ENCODE results near the gene HS3ST3A1. TPM values are rescaled to one million over a fixed set of nuclear protein-coding genes. Genes with fewer than 3 reads are reported as not detected.

HS3ST3A1 gene
- total and polyA plus RNA-seq, 4 donors: 0.40 to 6.5 (median 2.5) TPM

DNA sequence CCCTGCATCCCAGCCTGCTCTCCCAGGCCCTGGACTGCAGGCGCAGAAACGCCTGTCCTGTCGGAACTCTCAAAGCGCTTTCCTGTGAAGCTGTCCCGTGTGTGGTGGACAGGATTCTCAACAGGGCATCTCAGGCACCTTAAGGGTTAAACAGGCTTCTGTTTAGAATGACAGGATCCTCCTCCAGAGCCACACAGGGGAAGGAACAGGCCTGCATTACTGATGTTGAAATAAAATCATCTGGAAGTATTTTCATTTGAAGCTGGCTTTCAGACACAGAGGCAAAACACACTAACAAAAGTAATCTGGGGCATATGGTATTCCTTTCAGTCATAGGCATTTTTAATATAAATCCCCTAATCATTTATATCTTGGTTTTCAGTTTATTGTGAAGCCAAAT, 7.4 kb downstream of the HS3ST3A1 start:
- no peak for TF ChIP-seq EGR1 (IDR thresholded peaks at IDR 0.05; ENCODE audit: low read depth in 2 of 2)
- TF ChIP-seq, protein P1, sequence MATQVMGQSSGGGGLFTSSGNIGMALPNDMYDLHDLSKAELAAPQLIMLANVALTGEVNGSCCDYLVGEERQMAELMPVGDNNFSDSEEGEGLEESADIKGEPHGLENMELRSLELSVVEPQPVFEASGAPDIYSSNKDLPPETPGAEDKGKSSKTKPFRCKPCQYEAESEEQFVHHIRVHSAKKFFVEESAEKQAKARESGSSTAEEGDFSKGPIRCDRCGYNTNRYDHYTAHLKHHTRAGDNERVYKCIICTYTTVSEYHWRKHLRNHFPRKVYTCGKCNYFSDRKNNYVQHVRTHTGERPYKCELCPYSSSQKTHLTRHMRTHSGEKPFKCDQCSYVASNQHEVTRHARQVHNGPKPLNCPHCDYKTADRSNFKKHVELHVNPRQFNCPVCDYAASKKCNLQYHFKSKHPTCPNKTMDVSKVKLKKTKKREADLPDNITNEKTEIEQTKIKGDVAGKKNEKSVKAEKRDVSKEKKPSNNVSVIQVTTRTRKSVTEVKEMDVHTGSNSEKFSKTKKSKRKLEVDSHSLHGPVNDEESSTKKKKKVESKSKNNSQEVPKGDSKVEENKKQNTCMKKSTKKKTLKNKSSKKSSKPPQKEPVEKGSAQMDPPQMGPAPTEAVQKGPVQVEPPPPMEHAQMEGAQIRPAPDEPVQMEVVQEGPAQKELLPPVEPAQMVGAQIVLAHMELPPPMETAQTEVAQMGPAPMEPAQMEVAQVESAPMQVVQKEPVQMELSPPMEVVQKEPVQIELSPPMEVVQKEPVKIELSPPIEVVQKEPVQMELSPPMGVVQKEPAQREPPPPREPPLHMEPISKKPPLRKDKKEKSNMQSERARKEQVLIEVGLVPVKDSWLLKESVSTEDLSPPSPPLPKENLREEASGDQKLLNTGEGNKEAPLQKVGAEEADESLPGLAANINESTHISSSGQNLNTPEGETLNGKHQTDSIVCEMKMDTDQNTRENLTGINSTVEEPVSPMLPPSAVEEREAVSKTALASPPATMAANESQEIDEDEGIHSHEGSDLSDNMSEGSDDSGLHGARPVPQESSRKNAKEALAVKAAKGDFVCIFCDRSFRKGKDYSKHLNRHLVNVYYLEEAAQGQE (IDR thresholded peaks at IDR 0.05): no peak
- TF ChIP-seq FOXA2 (IDR thresholded peaks at IDR 0.05): no peak
- TF ChIP-seq NR2F2 (IDR thresholded peaks at IDR 0.05): no peak
- no peak for TF ChIP-seq HNF4A (conservative IDR thresholded peaks at IDR 0.05)
- no peak for TF ChIP-seq JUND (IDR thresholded peaks at IDR 0.05)
- TF ChIP-seq HNF4G (IDR thresholded peaks at IDR 0.05): no peak
- TF ChIP-seq GABPA (IDR thresholded peaks at IDR 0.05 in 1 of 2, conservative IDR thresholded peaks at IDR 0.05 in 1 of 2): no peak
- TF ChIP-seq RXRA (IDR thresholded peaks at IDR 0.05): no peak
- TF ChIP-seq, protein P2, sequence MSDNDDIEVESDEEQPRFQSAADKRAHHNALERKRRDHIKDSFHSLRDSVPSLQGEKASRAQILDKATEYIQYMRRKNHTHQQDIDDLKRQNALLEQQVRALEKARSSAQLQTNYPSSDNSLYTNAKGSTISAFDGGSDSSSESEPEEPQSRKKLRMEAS (IDR thresholded peaks at IDR 0.05): no peak
- TF ChIP-seq, protein P3, sequence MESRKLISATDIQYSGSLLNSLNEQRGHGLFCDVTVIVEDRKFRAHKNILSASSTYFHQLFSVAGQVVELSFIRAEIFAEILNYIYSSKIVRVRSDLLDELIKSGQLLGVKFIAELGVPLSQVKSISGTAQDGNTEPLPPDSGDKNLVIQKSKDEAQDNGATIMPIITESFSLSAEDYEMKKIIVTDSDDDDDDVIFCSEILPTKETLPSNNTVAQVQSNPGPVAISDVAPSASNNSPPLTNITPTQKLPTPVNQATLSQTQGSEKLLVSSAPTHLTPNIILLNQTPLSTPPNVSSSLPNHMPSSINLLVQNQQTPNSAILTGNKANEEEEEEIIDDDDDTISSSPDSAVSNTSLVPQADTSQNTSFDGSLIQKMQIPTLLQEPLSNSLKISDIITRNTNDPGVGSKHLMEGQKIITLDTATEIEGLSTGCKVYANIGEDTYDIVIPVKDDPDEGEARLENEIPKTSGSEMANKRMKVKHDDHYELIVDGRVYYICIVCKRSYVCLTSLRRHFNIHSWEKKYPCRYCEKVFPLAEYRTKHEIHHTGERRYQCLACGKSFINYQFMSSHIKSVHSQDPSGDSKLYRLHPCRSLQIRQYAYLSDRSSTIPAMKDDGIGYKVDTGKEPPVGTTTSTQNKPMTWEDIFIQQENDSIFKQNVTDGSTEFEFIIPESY (IDR thresholded peaks at IDR 0.05): no peak
- no peak for TF ChIP-seq TAF1 (conservative IDR thresholded peaks at IDR 0.05)
- TF ChIP-seq RAD21 (IDR thresholded peaks at IDR 0.05): no peak
- no peak for TF ChIP-seq SP1 (IDR thresholded peaks at IDR 0.05)

DNA sequence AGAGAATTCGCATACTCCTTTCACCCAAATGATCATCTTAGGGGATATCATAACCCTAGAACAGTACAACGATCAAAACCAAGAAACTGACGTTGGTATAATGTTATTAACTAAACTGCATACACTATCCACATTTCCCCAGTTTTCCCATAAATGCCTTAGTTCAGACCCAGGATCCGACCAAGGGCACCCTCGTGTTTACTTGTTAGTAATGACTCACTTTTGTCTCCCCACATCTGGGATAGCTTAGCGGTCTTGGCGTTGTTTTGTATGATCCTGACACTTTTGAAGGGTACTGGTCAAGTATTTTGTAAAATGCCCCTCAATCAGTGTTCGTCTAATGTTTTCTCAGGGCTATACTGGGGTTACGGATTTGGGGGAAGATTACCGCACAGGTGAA, 8.0 kb downstream of the HS3ST3A1 start:
- no peak overlapping the region for H3K27ac ChIP-seq (ENCODE audit: low read depth in 1 of 2, low read length in 2 of 2)
- no peaks in the 10 kb centered on the region for H3K9me3 ChIP-seq (ENCODE audit: control insufficient read depth in 4 of 4, low read length in 3 of 4)
- DNase-seq (ENCODE audit: low spot score): no peak
- TF ChIP-seq RAD21 (IDR thresholded peaks at IDR 0.05) (no peak), HNF4A (conservative IDR thresholded peaks at IDR 0.05) (no peak), FOXA1 (IDR thresholded peaks at IDR 0.05) (no peak), JUND (IDR thresholded peaks at IDR 0.05) (no peak), FOXA2 (IDR thresholded peaks at IDR 0.05) (no peak), RXRA (IDR thresholded peaks at IDR 0.05) (no peak), NR2F2 (IDR thresholded peaks at IDR 0.05) (no peak), YY1 (IDR thresholded peaks at IDR 0.05) (no peak)
- TF ChIP-seq, protein P4, sequence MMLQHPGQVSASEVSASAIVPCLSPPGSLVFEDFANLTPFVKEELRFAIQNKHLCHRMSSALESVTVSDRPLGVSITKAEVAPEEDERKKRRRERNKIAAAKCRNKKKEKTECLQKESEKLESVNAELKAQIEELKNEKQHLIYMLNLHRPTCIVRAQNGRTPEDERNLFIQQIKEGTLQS (IDR thresholded peaks at IDR 0.05): no peak
- TF ChIP-seq, protein P3 (IDR thresholded peaks at IDR 0.05): no peak
- no peak overlapping the region for H3K9ac ChIP-seq (ENCODE audit: low read depth in 1 of 2, low read length in 2 of 2)
- no peak overlapping the region for H3K4me3 ChIP-seq (ENCODE audit: low read depth in 1 of 3, low read length in 3 of 3)
- no peaks in the 10 kb centered on the region for H3K27me3 ChIP-seq (ENCODE audit: control insufficient read depth in 4 of 4, insufficient read depth in 4 of 4, low read length in 3 of 4)
- no peaks in the 10 kb centered on the region for H3K36me3 ChIP-seq (ENCODE audit: control insufficient read depth in 4 of 4, insufficient read depth in 3 of 4, low read depth in 1 of 4, low read length in 3 of 4)
- WGBS: 88% methylated on average over 10 of the region's 10 CpGs
- no peaks in the 10 kb centered on the region for H3K4me1 ChIP-seq (ENCODE audit: control insufficient read depth in 4 of 4, insufficient read depth in 4 of 4, low read length in 3 of 4)

More for the DNA sequence above, 7.4 kb downstream of the HS3ST3A1 start:
- Histone ChIP-seq H3K4me3 (ENCODE audit: low read depth in 1 of 3, low read length in 3 of 3) (no peak overlapping the region), H3K4me1 (ENCODE audit: control insufficient read depth in 4 of 4, insufficient read depth in 4 of 4, low read length in 3 of 4) (no peaks in the 10 kb centered on the region), H3K9ac (ENCODE audit: low read depth in 1 of 2, low read length in 2 of 2) (no peak overlapping the region), H3K27ac (ENCODE audit: low read depth in 1 of 2, low read length in 2 of 2) (no peak overlapping the region), H3K36me3 (ENCODE audit: control insufficient read depth in 4 of 4, insufficient read depth in 3 of 4, low read depth in 1 of 4, low read length in 3 of 4) (no peaks in the 10 kb centered on the region), H3K27me3 (ENCODE audit: control insufficient read depth in 4 of 4, insufficient read depth in 4 of 4, low read length in 3 of 4) (no peaks in the 10 kb centered on the region), H3K9me3 (ENCODE audit: control insufficient read depth in 4 of 4, low read length in 3 of 4) (no peaks in the 10 kb centered on the region)
- DNase-seq (ENCODE audit: low spot score): no peak
- 89% methylated on average over 5 of the region's 5 CpGs for whole genome bisulfite sequencing
